Glutamatergic neuron (in vitro differentiated cells): ENCODE measurements around the gene EHBP1L1. TPM values are rescaled to one million over a fixed set of nuclear protein-coding genes. Genes with fewer than 3 reads are reported as not detected.

ENCODE experiments used
- DNase-seq: peaks from one replicate; pipeline ENCODE4 v3.0.0; 2022
- H3K27ac Mint-ChIP-seq: one replicate; pipeline ENCODE4 v1.8.0; 2020; ENCODE audit warnings: mild to moderate bottlenecking, mixed read lengths, inconsistent platforms; ENCODE audit not compliant: unreplicated experiment
- H3K27me3 Mint-ChIP-seq: one replicate; pipeline ENCODE4 v1.8.0; 2020; ENCODE audit warnings: mild to moderate bottlenecking, moderate library complexity, mixed read lengths, inconsistent platforms; ENCODE audit not compliant: unreplicated experiment
- H3K36me3 Mint-ChIP-seq: one replicate; pipeline ENCODE4 v1.8.0; 2020; ENCODE audit warnings: mild to moderate bottlenecking, mixed read lengths, inconsistent platforms; ENCODE audit not compliant: unreplicated experiment
- H3K4me1 Mint-ChIP-seq: one replicate; pipeline ENCODE4 v1.8.0; 2020; ENCODE audit warnings: mild to moderate bottlenecking, low read depth, mixed read lengths, inconsistent platforms; ENCODE audit not compliant: unreplicated experiment
- H3K4me3 Mint-ChIP-seq: one replicate; pipeline ENCODE4 v1.8.0; 2020; ENCODE audit warnings: mild to moderate bottlenecking, mixed read lengths, inconsistent platforms; ENCODE audit not compliant: unreplicated experiment
- H3K9me3 Mint-ChIP-seq: one replicate; pipeline ENCODE4 v1.8.0; 2020; ENCODE audit warnings: mild to moderate bottlenecking, moderate library complexity, mixed read lengths, inconsistent platforms; ENCODE audit not compliant: unreplicated experiment
- CTCF ChIP-seq: fragments of 200-600 bp; sonication (generic); IDR thresholded peaks from one replicate; pipeline ENCODE4 v1.5.0; 2021; ENCODE audit not compliant: partially characterized antibody, unreplicated experiment
- total RNA-seq: library from RNA; stranded (reverse); fragmentation: NEBNext Ultra II Directional; extraction: Animal tissue kit (Norgen Biotek cat#: 25700); gene quantifications from one replicate; pipeline ENCODE4 v1.2.1, GENCODE V29; 2021; ENCODE audit not compliant: unreplicated experiment

The EHBP1L1 gene
- total RNA-seq, 1 donor from 2014 or later = 14.2 TPM

GRCh38 chr11:65574811-65575567 lies 864 bp upstream of the EHBP1L1 start:
- peak overlapping the region; percentile 52 for H3K27ac Mint-ChIP-seq
- DNase-seq = no peak

GRCh38 chr11:65576232-65576866 lies 496 bp downstream of the EHBP1L1 start:
- Mint-ChIP-seq H3K4me3 (peak overlapping the region; percentile 21), H3K27me3 (peaks cover 19% of the 10 kb centered on the region), H3K4me1 (peaks cover 17% of the 10 kb centered on the region), H3K9me3 (peaks cover 24% of the 10 kb centered on the region), H3K27ac (no peak overlapping the region), H3K36me3 (no peaks in the 10 kb centered on the region)
- DNase-seq = no peak
- no peak for TF ChIP-seq CTCF

More at GRCh38 chr11:65574811-65575567, 864 bp upstream of the EHBP1L1 start:
- peak overlapping the region; percentile 85 for H3K4me3 Mint-ChIP-seq
- H3K4me1 Mint-ChIP-seq = peaks cover 20% of the 10 kb centered on the region
- H3K27me3 Mint-ChIP-seq = peaks cover 22% of the 10 kb centered on the region
- TF ChIP-seq CTCF = no peak
- H3K9me3 Mint-ChIP-seq = peaks cover 28% of the 10 kb centered on the region
- no peaks in the 10 kb centered on the region for H3K36me3 Mint-ChIP-seq

- Mint-ChIP-seq H3K9me3 (peaks cover 21% of the 10 kb centered on the region), H3K4me1 (peaks cover 10% of the 10 kb centered on the region), H3K4me3 (peak overlapping the region; percentile 21), H3K27ac (no peak overlapping the region), H3K27me3 (peaks cover 19% of the 10 kb centered on the region), H3K36me3 (no peaks in the 10 kb centered on the region)
- no peak for DNase-seq
- TF ChIP-seq CTCF = no peak
Measured at GRCh38 chr11:65576867-65577755, 1.3 kb downstream of the EHBP1L1 start.

- TF ChIP-seq CTCF = no peak
- no peak for DNase-seq
- H3K27me3 Mint-ChIP-seq = peaks cover 20% of the 10 kb centered on the region
- no peak overlapping the region for H3K27ac Mint-ChIP-seq
- no peak overlapping the region for H3K4me3 Mint-ChIP-seq
- H3K36me3 Mint-ChIP-seq = no peaks in the 10 kb centered on the region
- peaks cover 21% of the 10 kb centered on the region for H3K9me3 Mint-ChIP-seq
- H3K4me1 Mint-ChIP-seq = peaks cover 10% of the 10 kb centered on the region
Measured at GRCh38 chr11:65577756-65578109, 1.9 kb downstream of the EHBP1L1 start.
